ENCODE measurements around the gene CD8A. TPM values are rescaled to one million over a fixed set of nuclear protein-coding genes. Genes with fewer than 3 reads are reported as not detected.

Gene CD8A
- total and polyA plus RNA-seq, 2 of the 8 experiments (the other 6 are each of a cell fraction or from before 2014, with no cell fraction given), result 0.14 to 0.39 TPM

GRCh38 chr2:86825036-86825692 is 34.5 kb upstream of the CD8A start (continued):
- no peak for TF ChIP-seq CHD7 (IDR thresholded peaks at IDR 0.05; ENCODE audit: insufficient replicate concordance, low read length)
- no peak for TF ChIP-seq KDM5A (IDR thresholded peaks at IDR 0.05; ENCODE audit: low read length)
- TF ChIP-seq ATF3 (IDR thresholded peaks at IDR 0.05; ENCODE audit: insufficient read depth, low read depth, low read length), result no peak
- no peak for TF ChIP-seq POU5F1 (IDR thresholded peaks at IDR 0.05; ENCODE audit: low read depth, low read length)
